Activated T-helper 1 cell treated with anti-CD3 and anti-CD28 coated beads, Interleukin-2, amount 50 U/mL, for 16 hours (primary cell): Measurements from ENCODE around the gene CEP104.

Experiments
- DNase-seq, 2 donors: peaks; one replicate each; pipeline ENCODE4 v3.0.0-alpha.2; 2020; ENCODE audit warnings: low read depth in 1 of 2, low spot score in 1 of 2

The CEP104 gene

GRCh38 chr1:3869751-3870301 lies 12.8 kb upstream of the CEP104 start:
- DNase-seq, result no peak

DNA sequence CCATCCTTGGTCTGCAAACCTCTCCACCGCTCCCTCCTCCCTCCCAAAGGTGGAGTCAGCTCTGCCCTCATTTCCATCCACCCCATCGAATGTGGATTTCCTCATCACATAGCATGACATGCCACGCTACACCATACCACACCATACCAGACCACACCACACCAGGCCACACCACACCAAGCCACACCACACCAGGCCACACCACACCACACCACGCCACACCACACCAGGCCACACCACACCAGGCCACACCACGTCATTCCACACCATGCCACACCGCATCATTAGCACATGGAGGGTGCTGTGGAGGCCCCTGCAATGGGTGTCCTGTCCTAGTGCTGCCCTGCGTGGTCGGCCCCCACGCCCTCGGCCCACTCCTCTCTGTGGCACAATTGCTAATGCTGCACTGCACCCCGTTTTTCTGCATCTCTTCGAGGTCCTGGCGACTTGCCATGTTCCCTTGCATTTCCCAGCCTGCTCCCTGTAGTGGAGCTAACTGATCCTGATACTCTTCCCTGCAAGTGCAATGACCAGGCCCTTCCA lies 11.5 kb upstream of the CEP104 start:
- no peak for DNase-seq

GRCh38 chr1:3865606-3866160 lies 8.7 kb upstream of the CEP104 start:
- no peak for DNase-seq

DNA sequence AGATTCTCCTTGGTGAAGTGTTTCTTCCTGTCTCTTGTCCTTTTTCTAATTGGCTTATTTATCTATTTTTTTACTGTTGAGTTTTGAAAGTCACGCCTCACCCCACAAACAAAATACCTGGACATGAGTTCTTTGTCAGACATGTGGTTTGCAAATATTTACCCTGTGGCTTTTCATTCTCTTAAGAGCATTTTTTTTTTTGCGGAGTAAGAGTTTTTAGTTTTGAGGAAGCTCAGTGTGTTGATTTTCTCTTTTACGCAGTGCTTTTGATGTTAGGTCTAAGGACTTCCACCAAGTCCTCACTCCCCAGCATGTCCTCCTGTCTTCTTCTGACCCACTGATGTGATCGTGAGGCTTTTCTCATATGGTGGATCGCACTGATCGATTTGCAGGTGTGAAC lies 7.9 kb upstream of the CEP104 start:
- no peak for DNase-seq

GRCh38 chr1:3863231-3863935 lies 6.4 kb upstream of the CEP104 start:
- no peak for DNase-seq

DNA sequence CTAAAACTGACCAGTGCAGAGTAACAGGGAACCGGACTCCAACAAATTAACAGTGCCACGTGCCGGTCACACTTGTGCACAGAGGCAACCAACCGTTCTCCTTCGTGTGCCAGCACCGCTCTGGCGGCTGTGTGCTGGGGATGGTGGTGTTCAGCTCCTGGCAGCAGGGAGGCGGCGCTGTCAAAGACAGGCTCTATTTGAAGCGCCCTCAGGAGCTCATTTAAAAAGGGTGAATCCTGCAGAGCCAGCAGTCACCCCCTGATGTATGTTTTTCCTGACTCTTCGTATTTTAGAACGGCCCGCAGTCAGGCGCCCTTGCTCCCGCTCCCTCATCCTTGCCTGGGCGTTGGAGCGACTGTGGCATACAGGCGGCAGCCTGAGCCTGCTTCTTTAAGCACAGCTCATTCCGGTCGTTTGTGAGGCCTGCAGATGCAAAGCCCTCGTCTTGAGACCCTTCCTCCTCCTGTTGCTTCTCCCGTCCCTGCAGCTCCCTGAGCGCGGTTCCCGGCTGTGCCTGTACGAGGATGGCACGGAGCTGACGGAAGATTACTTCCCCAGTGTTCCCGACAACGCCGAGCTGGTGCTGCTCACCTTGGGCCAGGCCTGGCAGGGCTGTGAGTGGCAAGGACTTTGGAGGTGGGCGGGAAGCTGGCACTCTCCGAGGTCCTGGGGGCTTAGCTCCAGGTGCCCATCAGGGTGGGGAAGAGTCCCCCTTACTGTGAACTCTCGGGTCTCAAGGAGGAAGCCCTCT lies 1.4 kb upstream of the CEP104 start:
- DNase-seq, result no peak

- DNase-seq, result no peak
Observed at GRCh38 chr1:3857791-3858129, 749 bp upstream of the CEP104 start.

DNA sequence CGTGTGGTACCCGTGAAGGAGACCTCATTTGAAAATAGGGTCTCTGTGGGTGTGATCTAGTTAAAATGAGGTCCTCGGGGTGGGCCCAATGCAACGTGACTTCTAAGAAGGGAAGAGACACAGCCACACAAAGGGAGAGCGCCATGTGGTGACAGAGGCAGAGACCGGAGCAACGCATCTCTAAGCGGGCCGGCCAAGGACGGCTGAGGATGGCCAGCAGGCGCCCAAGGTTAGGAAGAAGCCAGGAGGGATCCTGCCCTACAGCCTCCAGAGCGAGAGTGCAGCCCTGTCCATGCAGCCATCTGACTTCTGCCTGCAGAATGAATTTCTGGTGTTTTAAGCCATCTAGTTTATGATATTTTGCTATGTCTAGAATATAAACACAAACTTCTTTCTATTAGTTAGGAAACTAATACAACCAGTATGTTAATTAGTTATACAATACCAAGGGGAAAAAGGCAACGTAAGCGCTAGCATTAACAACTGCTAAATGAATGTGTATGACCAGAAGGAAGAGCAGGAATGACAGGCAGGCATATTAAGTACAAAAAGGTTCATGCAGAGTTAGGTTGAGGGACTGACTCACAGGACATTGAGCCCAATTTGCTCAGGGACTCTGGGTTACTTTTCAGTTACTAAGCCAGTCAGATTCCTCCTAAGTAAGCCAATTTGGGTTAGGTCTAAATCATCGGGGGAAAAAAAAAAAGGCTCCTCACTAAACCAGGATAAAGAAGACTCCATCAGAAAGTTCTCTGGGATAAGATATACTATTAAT lies 4.1 kb downstream of the CEP104 start:
- no peak for DNase-seq

DNA sequence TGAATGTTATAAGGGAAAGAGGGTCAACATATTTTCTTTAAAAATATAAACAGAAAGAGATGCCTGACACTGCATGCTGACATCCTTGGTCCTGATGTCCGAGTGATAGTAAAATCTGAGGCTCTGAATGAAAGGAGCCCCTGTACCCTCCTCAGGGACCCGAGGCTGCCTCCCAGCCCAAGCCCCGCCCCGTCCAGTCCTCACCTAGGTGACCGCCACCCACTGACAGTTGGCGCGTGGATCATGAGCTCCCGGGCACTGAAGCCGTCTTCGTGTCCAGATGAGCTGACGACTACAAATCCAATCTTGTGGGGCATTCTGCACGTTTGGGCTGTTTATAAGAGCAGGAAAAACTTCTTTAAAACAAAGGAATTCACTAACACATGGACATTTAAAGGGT lies 4.9 kb downstream of the CEP104 start:
- no peak for DNase-seq

DNA sequence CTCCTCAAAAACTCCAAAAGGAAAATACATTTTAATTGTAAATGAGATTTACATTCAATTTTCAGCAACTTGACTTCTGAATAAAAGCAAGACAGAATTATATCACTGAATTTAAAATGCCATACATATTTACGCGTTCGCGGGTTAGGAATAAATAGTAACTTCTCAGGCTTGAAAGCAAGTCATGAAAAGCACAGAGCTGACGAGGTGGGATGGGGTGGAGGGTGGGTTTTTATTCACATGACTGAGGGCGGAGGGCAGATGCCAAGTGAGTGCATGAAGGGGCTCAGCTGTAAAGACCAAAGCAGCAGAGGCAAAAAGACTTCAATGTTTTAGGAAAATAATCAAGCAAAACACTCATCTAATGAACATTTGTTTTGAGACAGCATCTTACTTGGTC lies 5.7 kb downstream of the CEP104 start:
- DNase-seq, result no peak

DNA sequence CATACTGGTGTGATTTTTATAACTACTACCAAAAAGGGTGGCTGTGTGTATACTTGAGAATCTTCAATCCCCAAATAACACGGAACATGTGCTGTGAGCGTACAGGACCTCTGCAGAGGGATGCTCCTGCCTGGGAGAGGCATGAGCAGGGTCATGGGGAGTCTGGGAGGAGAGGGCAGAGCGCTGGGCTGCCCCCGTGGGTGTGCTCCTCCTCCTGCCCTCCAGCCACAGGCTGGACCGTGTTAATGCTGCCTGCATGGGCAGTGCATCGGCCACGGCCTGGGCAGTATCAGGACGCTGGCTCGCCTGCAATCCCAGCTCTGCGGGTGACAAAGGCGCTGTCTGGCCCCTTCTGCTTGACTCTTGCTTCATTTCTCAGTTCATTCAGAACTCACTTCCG lies 6.2 kb downstream of the CEP104 start:
- no peak for DNase-seq

DNA sequence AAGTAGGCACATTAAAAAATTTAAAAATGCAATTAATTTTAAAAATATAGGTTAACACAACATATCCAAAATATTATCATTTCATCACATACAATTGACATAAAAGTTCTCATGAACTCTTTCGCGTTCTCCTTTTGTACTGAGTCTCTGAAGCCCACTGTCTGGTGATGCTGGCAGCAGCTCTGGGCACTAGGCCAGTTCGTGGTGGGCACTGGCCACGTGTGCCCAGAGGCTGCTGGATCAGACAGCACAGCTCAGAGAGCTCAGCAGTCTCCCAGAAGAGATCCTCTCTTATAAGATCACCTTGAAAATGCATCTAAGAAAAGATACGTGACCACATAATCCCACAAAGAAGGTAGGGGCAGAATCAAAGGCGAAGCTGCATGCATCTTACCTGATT lies 9.9 kb downstream of the CEP104 start:
- no peak for DNase-seq

DNA sequence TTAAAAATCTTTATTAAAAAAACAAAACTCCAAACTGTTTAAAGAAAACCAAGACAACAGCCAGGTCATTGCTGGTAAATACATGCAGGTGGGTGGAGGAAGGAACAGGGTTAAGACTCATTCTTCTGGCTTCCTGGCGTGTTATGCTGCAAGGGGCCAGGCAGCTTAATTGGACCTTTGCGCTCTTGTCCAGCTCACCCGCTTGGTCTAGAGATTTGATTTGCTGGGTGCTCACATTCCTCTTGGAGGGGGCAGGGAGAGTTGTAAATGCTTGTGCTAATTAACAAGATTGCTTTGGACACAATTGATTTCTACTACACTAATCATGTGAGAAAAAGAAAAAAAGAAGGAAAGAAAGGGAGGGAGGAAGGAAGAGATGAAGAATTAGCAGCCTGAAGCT lies 10.5 kb downstream of the CEP104 start:
- no peak for DNase-seq

- no peak for DNase-seq
Observed at GRCh38 chr1:3842912-3843311, 14.1 kb downstream of the CEP104 start.

DNA sequence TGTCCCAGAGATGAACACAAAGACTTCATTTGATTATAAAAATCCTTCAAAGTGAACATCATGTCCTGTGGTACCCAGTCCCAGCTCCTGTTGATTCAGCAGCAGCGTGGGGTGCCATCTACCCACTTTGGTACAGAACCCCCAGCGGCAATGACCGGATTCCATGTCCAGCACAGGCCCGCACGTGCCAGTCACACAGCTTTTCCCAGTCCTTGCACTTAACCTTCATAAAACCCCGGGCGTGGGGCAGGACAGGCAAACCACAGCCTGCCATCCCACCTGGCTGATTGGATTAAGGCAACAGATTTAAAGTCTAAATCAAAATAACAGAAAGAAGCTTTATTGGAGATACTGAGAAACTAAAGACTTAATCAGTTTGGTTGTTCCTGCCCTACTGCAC lies 15.5 kb downstream of the CEP104 start:
- no peak for DNase-seq

DNA sequence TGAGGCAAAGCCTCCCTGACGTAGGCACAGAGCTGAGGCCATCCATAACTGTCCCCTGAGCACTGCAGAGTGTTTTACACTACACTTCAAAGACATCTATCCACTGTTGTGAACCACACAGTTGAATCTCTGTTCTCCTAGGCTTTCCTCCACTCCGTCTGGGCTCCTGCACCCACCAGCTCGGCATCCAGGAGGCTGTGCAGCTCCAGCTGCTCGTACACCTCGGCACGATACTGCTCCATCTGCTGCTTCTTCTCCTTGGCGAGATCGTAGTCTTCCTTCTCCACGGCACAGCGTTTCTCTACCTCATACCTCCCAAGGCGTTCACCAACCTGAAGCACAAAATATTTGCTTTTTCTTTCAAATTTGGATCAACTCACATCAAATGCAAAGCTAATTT lies 18.2 kb downstream of the CEP104 start:
- no peak for DNase-seq

DNA sequence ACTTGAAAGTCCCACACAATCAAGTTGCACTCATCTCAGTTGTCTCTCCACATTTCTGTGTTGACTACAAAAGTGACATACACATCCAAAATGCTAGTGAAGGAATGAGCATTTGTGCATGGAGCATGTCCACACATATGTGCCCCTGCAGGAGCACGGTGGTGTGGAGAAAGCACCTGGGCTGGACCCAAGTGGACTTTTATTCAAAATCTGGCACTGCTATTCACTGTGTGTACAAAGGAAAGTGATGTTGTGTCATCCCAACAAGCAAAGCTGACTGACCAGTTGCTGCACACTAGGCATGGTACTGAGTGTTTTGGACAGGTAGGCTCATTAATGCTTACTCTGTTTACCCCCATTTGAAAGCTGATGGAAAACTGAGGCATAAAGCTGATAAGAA lies 19.3 kb downstream of the CEP104 start:
- DNase-seq, result no peak

GRCh38 chr1:3837200-3837599 lies 19.8 kb downstream of the CEP104 start:
- no peak for DNase-seq

DNA sequence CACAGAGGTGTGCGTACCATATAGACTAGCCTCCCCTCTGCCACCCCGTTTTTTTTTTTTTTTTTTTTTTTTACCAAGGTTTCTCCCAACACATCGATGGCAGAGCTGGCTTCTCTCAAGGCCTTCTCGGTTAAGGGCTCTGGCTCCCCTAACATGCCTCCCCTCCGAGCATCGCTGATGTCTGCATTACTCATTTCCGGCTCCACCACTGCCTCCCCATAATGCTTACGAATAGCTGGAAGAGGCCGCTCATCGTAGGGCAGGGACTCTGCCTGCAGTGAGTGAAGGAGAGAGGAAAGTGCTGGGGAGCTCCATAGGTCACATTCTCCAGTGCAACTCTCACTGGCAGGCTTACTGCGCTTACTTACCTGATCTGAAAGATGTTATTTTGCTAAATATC lies 20.6 kb downstream of the CEP104 start:
- DNase-seq, result no peak

DNA sequence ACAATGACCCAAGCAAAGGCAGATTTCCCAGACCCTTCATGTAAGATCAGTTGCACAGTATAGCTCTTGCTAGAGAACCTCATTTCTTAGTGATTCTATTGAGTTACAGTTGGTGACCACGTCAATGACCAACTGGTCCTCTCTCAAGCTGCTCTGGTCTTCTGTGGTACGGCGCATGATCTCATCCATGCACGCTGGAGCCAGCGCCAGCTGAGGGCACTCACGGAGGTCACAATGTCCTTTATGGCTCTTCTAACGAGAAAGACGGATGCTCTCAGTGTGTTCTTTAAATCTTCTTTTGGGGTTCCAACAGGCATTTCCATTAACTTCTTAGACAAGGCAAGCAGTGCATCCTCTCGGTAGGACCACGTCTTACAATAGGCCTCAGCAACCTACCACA lies 22.3 kb downstream of the CEP104 start:
- no peak for DNase-seq

GRCh38 chr1:3831689-3832088 lies 25.3 kb downstream of the CEP104 start:
- no peak for DNase-seq
